GM06990 (cell line): ENCODE data around the gene NEXMIF.
"Not testable (repeated sequence)": the region's sequence is repeated elsewhere in the genome, so short reads cannot be mapped to it uniquely, and the experiment has no call there.

Experiments
- DNase-seq: peaks from one replicate; pipeline ENCODE4 v3.0.0-alpha.2; 2011; ENCODE audit not compliant: insufficient read length; ENCODE audit errors: extremely low read depth
- H3K27me3 ChIP-seq: replicated peaks from 2 replicates; pipeline ENCODE4 v1.6.0; 2011; ENCODE audit warnings: low read length; ENCODE audit not compliant: control insufficient read depth, insufficient read depth
- H3K36me3 ChIP-seq: 2 replicates; pipeline ENCODE4 v1.5.1; 2011; ENCODE audit warnings: low read length; ENCODE audit not compliant: control insufficient read depth, insufficient read depth
- H3K4me3 ChIP-seq: replicated peaks from 2 replicates; pipeline ENCODE4 v1.5.1; 2011; ENCODE audit warnings: low read depth, mild to moderate bottlenecking, control low read depth, low read length
- CTCF ChIP-seq: IDR thresholded peaks from 2 replicates; pipeline ENCODE4 v1.5.1; 2011; ENCODE audit warnings: low read length, control low read depth, mild to moderate bottlenecking, inconsistent platforms; ENCODE audit not compliant: insufficient read depth, poor library complexity, severe bottlenecking

The NEXMIF gene

GRCh38 chrX:74890676-74891430, 34.4 kb downstream of the NEXMIF start:
- DNase-seq, result peak; percentile 44
- H3K4me3 ChIP-seq, result no peak overlapping the region
- H3K36me3 ChIP-seq, result no peaks in the 10 kb centered on the region
- no peak for TF ChIP-seq CTCF
- H3K27me3 ChIP-seq, result no peaks in the 10 kb centered on the region

GRCh38 chrX:74882383-74882782, 42.9 kb downstream of the NEXMIF start:
- H3K4me3 ChIP-seq, H3K27me3 ChIP-seq, H3K36me3 ChIP-seq, DNase-seq: not testable (repeated sequence)

- Histone ChIP-seq H3K4me3 (no peak overlapping the region), H3K27me3 (no peaks in the 10 kb centered on the region), H3K36me3 (no peaks in the 10 kb centered on the region)
- no peak for DNase-seq
- TF ChIP-seq CTCF, result no peak
These were observed 59.5 kb downstream of the NEXMIF start for GRCh38 chrX:74865725-74866124.

- H3K4me3 ChIP-seq, result no peak overlapping the region
- no peak for DNase-seq
- no peak for TF ChIP-seq CTCF
These were observed 72.0 kb downstream of the NEXMIF start for GRCh38 chrX:74853255-74853654.

GRCh38 chrX:74835566-74835965, 89.7 kb downstream of the NEXMIF start:
- no peak for DNase-seq
- H3K36me3 ChIP-seq, result no peaks in the 10 kb centered on the region
- peak; percentile 15 for TF ChIP-seq CTCF

More at GRCh38 chrX:74853255-74853654, 72.0 kb downstream of the NEXMIF start:
- no peaks in the 10 kb centered on the region for H3K36me3 ChIP-seq
- H3K27me3 ChIP-seq, result no peaks in the 10 kb centered on the region

GRCh38 chrX:74819797-74820196, 105.5 kb downstream of the NEXMIF start:
- H3K4me3 ChIP-seq, H3K36me3 ChIP-seq, H3K27me3 ChIP-seq, DNase-seq: not testable (repeated sequence)

More at GRCh38 chrX:74835566-74835965, 89.7 kb downstream of the NEXMIF start:
- H3K4me3 ChIP-seq, result no peak overlapping the region
- H3K27me3 ChIP-seq, result no peaks in the 10 kb centered on the region

- no peaks in the 10 kb centered on the region for H3K27me3 ChIP-seq
- H3K4me3 ChIP-seq, result no peak overlapping the region
- no peak for TF ChIP-seq CTCF
- DNase-seq, result no peak
- no peaks in the 10 kb centered on the region for H3K36me3 ChIP-seq
These were observed 110.6 kb downstream of the NEXMIF start for GRCh38 chrX:74814681-74815080.
